Immature natural killer cell (primary cell): ENCODE data around the gene LRRFIP1. TPM values are rescaled to one million over a fixed set of nuclear protein-coding genes. Genes with fewer than 3 reads are reported as not detected.

Source experiments
- DNase-seq, 3 donors: peaks; one replicate each; pipeline ENCODE4 v3.0.0; 2022; ENCODE audit warnings: mixed read lengths in 1 of 3
- H3K27ac Mint-ChIP-seq, 6 donors: one replicate each; pipeline ENCODE4 v1.8.0; 2020; ENCODE audit warnings: mixed read lengths in 6 of 6, mild to moderate bottlenecking in 5 of 6, inconsistent platforms in 4 of 6, moderate library complexity in 3 of 6
- H3K27me3 Mint-ChIP-seq, 3 donors: one replicate each; pipeline ENCODE4 v1.8.0; 2020 to 2021; ENCODE audit warnings: low read depth in 3 of 3, mild to moderate bottlenecking in 3 of 3, mixed read lengths in 3 of 3, moderate library complexity in 3 of 3, inconsistent platforms in 1 of 3
- H3K36me3 Mint-ChIP-seq, 3 donors: one replicate each; pipeline ENCODE4 v1.8.0; 2020; ENCODE audit warnings: mixed read lengths in 3 of 3, inconsistent platforms in 2 of 3, mild to moderate bottlenecking in 2 of 3
- H3K4me1 Mint-ChIP-seq, 2 donors: one replicate each; pipeline ENCODE4 v1.8.0; 2020; ENCODE audit warnings: inconsistent platforms in 2 of 2, mild to moderate bottlenecking in 2 of 2, mixed read lengths in 2 of 2, moderate library complexity in 1 of 2
- H3K4me3 Mint-ChIP-seq, 5 donors: one replicate each; pipeline ENCODE4 v1.8.0; 2020; ENCODE audit warnings: mild to moderate bottlenecking in 5 of 5, mixed read lengths in 5 of 5, inconsistent platforms in 3 of 5, moderate library complexity in 3 of 5
- H3K9me3 Mint-ChIP-seq, 6 donors: one replicate each; pipeline ENCODE4 v1.8.0; 2020; ENCODE audit warnings: mild to moderate bottlenecking in 6 of 6, mixed read lengths in 6 of 6, inconsistent platforms in 4 of 6, moderate library complexity in 3 of 6
- polyA plus RNA-seq, 3 donors: library from polyadenylated mRNA; unstranded; fragments of 300-500 nt; fragmentation: Illumina TruSeq; gene quantifications; one replicate each; pipeline ENCODE4 v1.2.3, GENCODE V29; 2021

LRRFIP1 gene, protein sequence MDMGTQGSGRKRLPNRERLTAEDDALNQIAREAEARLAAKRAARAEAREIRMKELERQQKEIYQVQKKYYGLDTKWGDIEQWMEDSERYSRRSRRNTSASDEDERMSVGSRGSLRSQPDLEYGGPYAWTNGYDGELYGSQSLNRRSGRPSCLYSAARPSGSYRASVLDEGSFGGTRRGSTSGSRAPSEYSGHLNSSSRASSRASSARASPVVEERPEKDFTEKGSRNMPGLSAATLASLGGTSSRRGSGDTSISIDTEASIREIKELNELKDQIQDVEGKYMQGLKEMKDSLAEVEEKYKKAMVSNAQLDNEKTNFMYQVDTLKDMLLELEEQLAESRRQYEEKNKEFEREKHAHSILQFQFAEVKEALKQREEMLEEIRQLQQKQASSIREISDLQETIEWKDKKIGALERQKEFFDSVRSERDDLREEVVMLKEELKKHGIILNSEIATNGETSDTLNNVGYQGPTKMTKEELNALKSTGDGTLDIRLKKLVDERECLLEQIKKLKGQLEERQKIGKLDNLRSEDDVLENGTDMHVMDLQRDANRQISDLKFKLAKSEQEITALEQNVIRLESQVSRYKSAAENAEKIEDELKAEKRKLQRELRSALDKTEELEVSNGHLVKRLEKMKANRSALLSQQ
- polyA plus RNA-seq, result 100 to 1,000 TPM in 1 of 3 donors, 10 to 100 TPM in 2; 62.5 to 137 (median 80.0) TPM

- Mint-ChIP-seq H3K9me3 (peaks cover 0 to 1% (median 0%) of the 10 kb centered on the region in 6 donors), H3K36me3 (peaks cover 0 to 5% (median 0%) of the 10 kb centered on the region in 3 donors), H3K4me1 (peaks cover 18 to 24% of the 10 kb centered on the region in 2 donors), H3K4me3 (peak within 1 kb of the TSS; percentile 80 to 86 (median 82)), H3K27ac (peak within 1 kb of the TSS in 4 of 6 donors; percentile 20 to 80 (median 64)), H3K27me3 (peaks cover 10 to 20% (median 15%) of the 10 kb centered on the region in 3 donors)
- peak in 1 of 3 donors; percentile 27 for DNase-seq
Measured at GRCh38 chr2:237627441-237628246, at the start of gene LRRFIP1. TSS of gene LRRFIP1 (plus strand) at chr2:237627587. CDS start at chr2:237627645, 58 bp downstream.

GRCh38 chr2:237577956-237578870 lies 49.2 kb upstream of the LRRFIP1 start:
- H3K27ac Mint-ChIP-seq, result no peak overlapping the region
- H3K27me3 Mint-ChIP-seq, result peaks cover 0 to 2% (median 1%) of the 10 kb centered on the region in 3 donors
- H3K4me3 Mint-ChIP-seq, result no peak overlapping the region
- H3K36me3 Mint-ChIP-seq, result no peaks in the 10 kb centered on the region
- no peaks in the 10 kb centered on the region for H3K4me1 Mint-ChIP-seq
- H3K9me3 Mint-ChIP-seq, result no peaks in the 10 kb centered on the region
- no peak for DNase-seq

DNA sequence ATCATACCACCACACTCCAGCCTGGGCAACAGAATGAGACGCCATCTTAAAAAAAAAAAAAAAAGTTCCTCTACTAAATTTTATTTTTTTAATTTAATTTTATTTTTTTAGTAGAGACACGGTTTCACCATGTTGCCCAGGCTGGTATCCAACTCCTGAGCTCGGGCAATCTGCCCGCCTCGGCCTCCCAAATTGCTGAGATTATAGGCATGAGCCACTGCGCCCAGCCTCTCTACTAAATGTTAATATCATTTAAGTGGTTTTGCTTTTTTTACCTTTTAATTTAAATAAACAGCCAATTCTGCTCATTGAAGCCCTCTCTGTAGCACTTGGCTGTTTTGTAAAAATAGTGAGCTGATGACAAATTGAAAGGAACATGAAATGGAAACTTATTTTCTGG lies 46.1 kb upstream of the LRRFIP1 start:
- H3K36me3 Mint-ChIP-seq, result no peaks in the 10 kb centered on the region
- no peaks in the 10 kb centered on the region for H3K4me1 Mint-ChIP-seq
- H3K9me3 Mint-ChIP-seq, result no peaks in the 10 kb centered on the region
- H3K4me3 Mint-ChIP-seq, result no peak overlapping the region
- no peak for DNase-seq
- peaks cover 0 to 2% (median 0%) of the 10 kb centered on the region in 3 donors for H3K27me3 Mint-ChIP-seq
- H3K27ac Mint-ChIP-seq, result no peak overlapping the region

DNA sequence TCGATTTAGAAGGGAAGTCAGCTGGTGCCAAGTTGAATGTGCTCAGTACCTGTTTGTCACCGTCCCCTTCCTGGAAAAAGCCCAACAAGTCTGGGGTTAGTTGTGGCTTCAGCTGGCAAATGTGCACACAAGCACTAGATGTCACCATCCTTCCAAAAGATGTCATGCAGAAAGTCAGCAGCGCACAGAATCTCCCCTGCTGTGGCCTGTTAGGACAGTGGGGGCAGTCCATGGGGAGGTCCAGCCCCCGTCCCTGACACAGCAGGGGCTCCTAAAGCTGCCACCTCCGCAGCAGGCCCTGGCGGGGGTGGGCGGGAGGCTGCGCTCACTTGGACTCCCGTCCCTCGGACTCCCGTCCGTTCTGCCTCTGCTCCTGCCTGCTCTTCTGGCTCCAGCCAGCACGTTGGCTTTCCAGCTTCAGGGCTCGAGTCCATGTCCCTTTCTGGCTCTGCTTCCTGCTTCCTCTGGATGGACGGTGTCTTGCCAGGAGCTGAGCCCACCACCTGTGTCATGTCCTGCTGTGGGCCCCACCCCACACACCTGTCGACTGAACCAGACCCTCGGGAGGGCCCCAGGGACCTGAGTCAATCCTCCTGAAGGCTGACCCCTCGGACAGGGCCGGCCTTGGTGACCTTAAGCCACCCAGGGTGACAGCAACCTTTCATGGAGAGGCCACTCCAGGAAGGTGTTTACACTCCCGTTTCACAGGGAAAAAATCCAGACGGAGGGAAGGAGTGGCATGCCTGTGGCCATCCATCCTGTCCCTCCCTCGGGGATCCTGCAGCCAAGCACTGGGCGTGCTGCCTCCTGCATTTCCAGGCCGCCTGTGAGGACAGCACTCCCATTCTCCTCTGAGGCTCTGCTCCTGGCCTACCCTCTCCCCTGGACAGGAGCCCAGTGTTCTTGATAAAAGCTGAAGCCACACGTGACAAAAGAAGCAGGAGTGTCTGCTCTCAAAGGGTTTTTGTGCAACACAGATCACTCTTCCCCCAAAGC lies 45.3 kb upstream of the LRRFIP1 start:
- no peak overlapping the region for H3K27ac Mint-ChIP-seq
- no peaks in the 10 kb centered on the region for H3K4me1 Mint-ChIP-seq
- no peak overlapping the region for H3K4me3 Mint-ChIP-seq
- no peaks in the 10 kb centered on the region for H3K36me3 Mint-ChIP-seq
- peak; percentile 28 to 35 (median 32) for DNase-seq
- peaks cover 0 to 2% (median 0%) of the 10 kb centered on the region in 3 donors for H3K27me3 Mint-ChIP-seq
- no peaks in the 10 kb centered on the region for H3K9me3 Mint-ChIP-seq

GRCh38 chr2:237583385-237584295 lies 43.7 kb upstream of the LRRFIP1 start:
- H3K27ac Mint-ChIP-seq, result no peak overlapping the region
- H3K27me3 Mint-ChIP-seq, result peaks cover 0 to 3% (median 2%) of the 10 kb centered on the region in 3 donors
- H3K9me3 Mint-ChIP-seq, result no peaks in the 10 kb centered on the region
- H3K4me1 Mint-ChIP-seq, result no peaks in the 10 kb centered on the region
- DNase-seq, result no peak
- no peak overlapping the region for H3K4me3 Mint-ChIP-seq
- no peaks in the 10 kb centered on the region for H3K36me3 Mint-ChIP-seq

- Mint-ChIP-seq H3K27me3 (peaks cover 0 to 3% (median 2%) of the 10 kb centered on the region in 3 donors), H3K27ac (no peak overlapping the region), H3K36me3 (no peaks in the 10 kb centered on the region), H3K9me3 (no peaks in the 10 kb centered on the region), H3K4me3 (no peak overlapping the region), H3K4me1 (no peaks in the 10 kb centered on the region)
- no peak for DNase-seq
Measured at GRCh38 chr2:237585590-237586221, 41.7 kb upstream of the LRRFIP1 start.

DNA sequence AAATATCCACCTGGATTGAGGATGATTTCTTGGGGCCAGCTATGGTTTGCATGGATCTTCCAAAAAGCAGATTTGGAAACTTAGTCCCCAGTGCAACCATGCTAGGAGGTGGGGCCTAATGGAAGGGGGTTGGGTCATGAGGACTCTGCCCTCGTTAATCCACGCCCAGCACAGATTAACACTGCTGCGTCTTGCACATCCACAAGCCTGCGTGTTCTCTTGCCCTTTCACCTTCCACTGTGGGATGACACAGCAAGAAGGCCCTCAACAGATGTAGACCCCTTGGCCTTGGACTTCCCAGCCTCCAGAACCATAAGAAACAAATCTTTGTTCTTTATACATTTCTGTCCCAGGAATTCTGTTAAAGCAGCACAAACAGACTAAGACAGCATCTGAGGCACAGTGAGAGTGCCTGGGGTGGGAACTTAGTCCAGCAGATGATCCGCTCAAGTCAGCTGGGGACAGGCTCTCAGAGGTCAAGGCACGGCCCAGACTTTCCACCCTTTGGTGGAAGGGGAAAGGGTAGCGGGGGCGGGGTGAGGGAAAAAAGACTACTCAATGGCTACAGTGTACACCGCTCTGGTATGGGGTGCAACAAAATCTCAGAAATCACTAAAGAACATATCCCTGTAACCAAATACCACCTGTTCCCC lies 39.2 kb upstream of the LRRFIP1 start:
- H3K4me1 Mint-ChIP-seq, result no peaks in the 10 kb centered on the region
- no peaks in the 10 kb centered on the region for H3K36me3 Mint-ChIP-seq
- no peaks in the 10 kb centered on the region for H3K9me3 Mint-ChIP-seq
- H3K27ac Mint-ChIP-seq, result no peak overlapping the region
- peaks cover 0 to 3% (median 2%) of the 10 kb centered on the region in 3 donors for H3K27me3 Mint-ChIP-seq
- H3K4me3 Mint-ChIP-seq, result no peak overlapping the region
- no peak for DNase-seq

DNA sequence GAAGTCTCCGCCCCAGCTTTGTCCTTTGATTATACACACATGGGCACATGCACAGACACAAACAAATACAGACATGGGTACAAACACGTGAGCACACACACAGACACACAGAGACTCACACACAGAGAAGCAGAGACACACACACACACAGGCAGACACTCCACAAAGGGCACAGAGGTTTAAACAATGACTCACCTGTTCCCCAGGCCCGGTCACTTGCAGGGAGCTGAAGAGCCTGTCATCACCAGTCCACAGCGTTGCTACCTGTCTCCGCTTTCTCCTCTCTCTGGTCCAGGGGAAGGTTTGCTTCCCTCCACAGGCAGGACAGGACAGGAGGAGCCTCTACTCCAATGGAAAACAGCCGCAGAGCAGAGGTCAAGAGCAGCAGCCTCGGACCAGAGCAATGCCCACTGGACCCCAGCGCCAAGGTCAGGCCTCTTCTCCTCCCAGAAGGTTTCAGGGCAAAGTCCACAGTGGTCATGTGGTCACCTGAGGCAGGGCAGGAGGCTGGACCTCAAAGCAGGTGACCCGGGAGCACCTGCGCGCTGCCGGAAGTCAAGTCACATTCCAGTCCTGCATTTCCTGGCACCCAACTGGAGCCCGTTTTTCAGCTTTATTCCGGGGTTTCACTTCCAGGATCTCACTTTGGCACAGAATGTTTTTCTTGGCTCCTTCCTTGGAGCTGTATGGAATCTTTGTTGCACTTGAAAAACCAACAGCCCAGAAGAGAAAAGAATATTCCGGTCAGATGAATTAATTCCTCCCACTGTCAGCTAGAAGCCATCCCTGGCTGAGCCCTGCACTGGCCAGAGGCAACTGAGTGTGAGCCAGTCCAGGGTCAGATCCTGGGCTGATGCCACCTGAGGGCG lies 36.9 kb upstream of the LRRFIP1 start, which contains the start of gene RAB17:
Gene RAB17, minus strand, starts transcription at position 463 of the 869 bp plus-strand sequence. CDS start 4,580 bp downstream, outside the sequence.
- H3K4me3 Mint-ChIP-seq, result no peak within 1 kb of the TSS
- H3K27ac Mint-ChIP-seq, result no peak within 1 kb of the TSS
- no peaks in the 10 kb centered on the region for H3K4me1 Mint-ChIP-seq
- H3K9me3 Mint-ChIP-seq, result no peaks in the 10 kb centered on the region
- H3K27me3 Mint-ChIP-seq, result peaks cover 0 to 3% (median 2%) of the 10 kb centered on the region in 3 donors
- H3K36me3 Mint-ChIP-seq, result no peaks in the 10 kb centered on the region
- DNase-seq, result no peak

- Mint-ChIP-seq H3K4me1 (peaks cover 0 to 2% of the 10 kb centered on the region in 2 donors), H3K36me3 (no peaks in the 10 kb centered on the region), H3K4me3 (no peak overlapping the region), H3K27me3 (peaks cover 0 to 3% (median 2%) of the 10 kb centered on the region in 3 donors), H3K9me3 (no peaks in the 10 kb centered on the region), H3K27ac (no peak overlapping the region)
- no peak for DNase-seq
Measured at GRCh38 chr2:237591141-237591881, 36.1 kb upstream of the LRRFIP1 start.
